DOHH2 (cell line): ENCODE results near the gene TMEM54.

ENCODE experiments used
- EZH2phosphoT487 ChIP-seq: fragments of 200-600 bp; sonication (generic); IDR thresholded peaks from 2 replicates; pipeline ENCODE4 v1.6.1; 2017; ENCODE audit warnings: borderline replicate concordance, mild to moderate bottlenecking, antibody characterized with exemption, low read length, moderate library complexity, mixed read lengths
- TF ChIP-seq, protein P1 (sequence below): fragments of 200-600 bp; sonication (generic); IDR thresholded peaks from one replicate; pipeline ENCODE4 v1.5.1; 2014; ENCODE audit warnings: antibody characterized with exemption, mild to moderate bottlenecking, low read depth, low read length; ENCODE audit not compliant: poor library complexity, severe bottlenecking

DNA sequence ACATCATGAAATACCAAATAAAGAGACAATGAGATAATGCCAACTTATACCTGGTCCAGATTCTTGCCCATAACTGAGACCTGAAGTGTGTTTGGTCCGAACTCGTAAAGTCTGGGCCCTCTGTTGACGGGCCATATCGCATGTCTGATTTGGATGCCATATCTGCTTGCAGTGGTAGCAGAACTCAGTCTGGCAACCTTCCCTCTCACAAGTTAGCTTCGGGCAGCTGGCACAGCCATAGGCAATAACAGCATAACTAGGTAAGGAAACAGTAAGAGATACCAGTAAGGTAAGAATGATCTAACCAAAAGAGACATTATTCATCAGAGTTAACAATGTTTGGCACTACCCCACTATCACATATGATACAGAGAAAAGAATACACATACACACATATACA, 48.3 kb upstream of the TMEM54 start:
- TF ChIP-seq, protein P1, sequence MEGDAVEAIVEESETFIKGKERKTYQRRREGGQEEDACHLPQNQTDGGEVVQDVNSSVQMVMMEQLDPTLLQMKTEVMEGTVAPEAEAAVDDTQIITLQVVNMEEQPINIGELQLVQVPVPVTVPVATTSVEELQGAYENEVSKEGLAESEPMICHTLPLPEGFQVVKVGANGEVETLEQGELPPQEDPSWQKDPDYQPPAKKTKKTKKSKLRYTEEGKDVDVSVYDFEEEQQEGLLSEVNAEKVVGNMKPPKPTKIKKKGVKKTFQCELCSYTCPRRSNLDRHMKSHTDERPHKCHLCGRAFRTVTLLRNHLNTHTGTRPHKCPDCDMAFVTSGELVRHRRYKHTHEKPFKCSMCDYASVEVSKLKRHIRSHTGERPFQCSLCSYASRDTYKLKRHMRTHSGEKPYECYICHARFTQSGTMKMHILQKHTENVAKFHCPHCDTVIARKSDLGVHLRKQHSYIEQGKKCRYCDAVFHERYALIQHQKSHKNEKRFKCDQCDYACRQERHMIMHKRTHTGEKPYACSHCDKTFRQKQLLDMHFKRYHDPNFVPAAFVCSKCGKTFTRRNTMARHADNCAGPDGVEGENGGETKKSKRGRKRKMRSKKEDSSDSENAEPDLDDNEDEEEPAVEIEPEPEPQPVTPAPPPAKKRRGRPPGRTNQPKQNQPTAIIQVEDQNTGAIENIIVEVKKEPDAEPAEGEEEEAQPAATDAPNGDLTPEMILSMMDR = no peak
- no peak for TF ChIP-seq EZH2phosphoT487
